ENCODE measurements around the gene TNS4.

Gene TNS4

GRCh38 chr17:40526668-40527067 is 25.2 kb upstream of the TNS4 start:
- Mint-ChIP-seq H3K9me3 (peaks cover 19% of the 10 kb centered on the region), H3K27me3 (ENCODE audit: low read depth) (peaks cover 6% of the 10 kb centered on the region), H3K27ac (peak overlapping the region in 2 of 3 experiments; percentile 50 to 51), H3K36me3 (ENCODE audit: low read depth) (no peaks in the 10 kb centered on the region), H3K4me3 (no peak overlapping the region), H3K4me1 (peaks cover 36% of the 10 kb centered on the region)
- TF ChIP-seq CTCF (IDR thresholded peaks at IDR 0.05; ENCODE audit: unreplicated experiment in 3 of 3), result no peak

- peaks cover 37% of the 10 kb centered on the region for H3K4me1 Mint-ChIP-seq
- TF ChIP-seq CTCF (IDR thresholded peaks at IDR 0.05; ENCODE audit: unreplicated experiment in 3 of 3), result no peak
Measured at GRCh38 chr17:40525294-40525693, 23.9 kb upstream of the TNS4 start.

GRCh38 chr17:40524243-40524965 is 23.0 kb upstream of the TNS4 start:
- TF ChIP-seq CTCF (IDR thresholded peaks at IDR 0.05; ENCODE audit: unreplicated experiment in 3 of 3), result no peak
- no peaks in the 10 kb centered on the region for H3K36me3 Mint-ChIP-seq (ENCODE audit: low read depth)
- H3K4me1 Mint-ChIP-seq, result peaks cover 37% of the 10 kb centered on the region
- peaks cover 3% of the 10 kb centered on the region for H3K27me3 Mint-ChIP-seq (ENCODE audit: low read depth)
- peak overlapping the region in 1 of 3 experiments; percentile 30 for H3K27ac Mint-ChIP-seq
- peaks cover 19% of the 10 kb centered on the region for H3K9me3 Mint-ChIP-seq
- no peak overlapping the region for H3K4me3 Mint-ChIP-seq

More at GRCh38 chr17:40525294-40525693, 23.9 kb upstream of the TNS4 start:
- peaks cover 4% of the 10 kb centered on the region for H3K27me3 Mint-ChIP-seq (ENCODE audit: low read depth)
- no peak overlapping the region for H3K27ac Mint-ChIP-seq
- no peaks in the 10 kb centered on the region for H3K36me3 Mint-ChIP-seq (ENCODE audit: low read depth)
- no peak overlapping the region for H3K4me3 Mint-ChIP-seq
- peaks cover 19% of the 10 kb centered on the region for H3K9me3 Mint-ChIP-seq

- peaks cover 19% of the 10 kb centered on the region for H3K9me3 Mint-ChIP-seq
- no peak for TF ChIP-seq CTCF (IDR thresholded peaks at IDR 0.05; ENCODE audit: unreplicated experiment in 3 of 3)
- H3K27ac Mint-ChIP-seq, result no peak overlapping the region
- H3K36me3 Mint-ChIP-seq (ENCODE audit: low read depth), result no peaks in the 10 kb centered on the region
- H3K4me3 Mint-ChIP-seq, result no peak overlapping the region
- H3K27me3 Mint-ChIP-seq (ENCODE audit: low read depth), result peaks cover 3% of the 10 kb centered on the region
- H3K4me1 Mint-ChIP-seq, result peaks cover 32% of the 10 kb centered on the region
Measured at GRCh38 chr17:40522961-40523310, 21.5 kb upstream of the TNS4 start.

- Mint-ChIP-seq H3K4me3 (no peak overlapping the region), H3K9me3 (peaks cover 19% of the 10 kb centered on the region), H3K27ac (peak overlapping the region; percentile 47 to 67 (median 57)), H3K36me3 (ENCODE audit: low read depth) (no peaks in the 10 kb centered on the region), H3K4me1 (peaks cover 32% of the 10 kb centered on the region), H3K27me3 (ENCODE audit: low read depth) (peaks cover 4% of the 10 kb centered on the region)
- no peak for TF ChIP-seq CTCF (IDR thresholded peaks at IDR 0.05; ENCODE audit: unreplicated experiment in 3 of 3)
Measured at GRCh38 chr17:40522250-40522960, 21.0 kb upstream of the TNS4 start.

Data from nephron (organoid).